ENCODE results near the gene TBC1D10A.

GRCh38 chr22:30332551-30332950 is 5.8 kb upstream of the TBC1D10A start:
- TF ChIP-seq TSHZ1 (tag by site-specific recombination; IDR thresholded peaks at IDR 0.05; ENCODE audit: borderline replicate concordance) (no peak), CTCF (tag by site-specific recombination; IDR thresholded peaks at IDR 0.05) (no peak), ZNF501 (tag by site-specific recombination; IDR thresholded peaks at IDR 0.05) (no peak), ZBTB49 (tag by site-specific recombination; IDR thresholded peaks at IDR 0.05; ENCODE audit: low read depth) (no peak), ZNF660 (tag by site-specific recombination; IDR thresholded peaks at IDR 0.05) (no peak), ZSCAN16 (tag by site-specific recombination; IDR thresholded peaks at IDR 0.05) (no peak), ZNF184 (tag by site-specific recombination; IDR thresholded peaks at IDR 0.05) (no peak), ZNF26 (tag by site-specific recombination; IDR thresholded peaks at IDR 0.05) (no peak), YY1 (tag by site-specific recombination; IDR thresholded peaks at IDR 0.05) (no peak), REST (tag by site-specific recombination; IDR thresholded peaks at IDR 0.05) (no peak), ZBTB7A (tag by site-specific recombination; IDR thresholded peaks at IDR 0.05; ENCODE audit: low read depth) (no peak)
